NCI-H2171 treated with DMSO at 0.1 percent for 48 hours (cell line): Measurements from ENCODE around the gene ACTL8.

Experiments used
- DNase-seq: peaks from one replicate; lab custom pipeline; 2025; lab: John Stamatoyannopoulos, UW

Gene ACTL8

GRCh38 chr1:17845583-17845982 is 90.5 kb downstream of the ACTL8 start:
- DNase-seq = no peak

GRCh38 chr1:17846341-17846740 is 91.2 kb downstream of the ACTL8 start:
- no peak for DNase-seq

GRCh38 chr1:17847111-17847510 is 92.0 kb downstream of the ACTL8 start:
- DNase-seq = peak; percentile 69

GRCh38 chr1:17849216-17849615 is 94.1 kb downstream of the ACTL8 start:
- no peak for DNase-seq

GRCh38 chr1:17851056-17851455 is 95.9 kb downstream of the ACTL8 start:
- DNase-seq = no peak

GRCh38 chr1:17852383-17852782 is 97.2 kb downstream of the ACTL8 start:
- no peak for DNase-seq

- DNase-seq = no peak
Measured at GRCh38 chr1:17853241-17853935, 98.3 kb downstream of the ACTL8 start.

GRCh38 chr1:17856496-17857108 is 101.5 kb downstream of the ACTL8 start:
- DNase-seq = no peak

GRCh38 chr1:17857109-17857499 is 102.0 kb downstream of the ACTL8 start:
- DNase-seq = no peak

GRCh38 chr1:17857996-17858395 is 102.9 kb downstream of the ACTL8 start:
- no peak for DNase-seq

GRCh38 chr1:17860812-17861211 is 105.7 kb downstream of the ACTL8 start:
- no peak for DNase-seq

- DNase-seq = peak; percentile 88
Measured at GRCh38 chr1:17861685-17862084, 106.6 kb downstream of the ACTL8 start.

- no peak for DNase-seq
Measured at GRCh38 chr1:17862121-17862520, 107.0 kb downstream of the ACTL8 start.

GRCh38 chr1:17865912-17866739 is 111.0 kb downstream of the ACTL8 start:
- no peak for DNase-seq

- no peak for DNase-seq
Measured at GRCh38 chr1:17866740-17867029, 111.6 kb downstream of the ACTL8 start.

- DNase-seq = no peak
Measured at GRCh38 chr1:17867470-17867869, 112.3 kb downstream of the ACTL8 start.

- no peak for DNase-seq
Measured at GRCh38 chr1:17869815-17870214, 114.7 kb downstream of the ACTL8 start.

GRCh38 chr1:17870679-17871078 is 115.5 kb downstream of the ACTL8 start:
- DNase-seq = no peak

GRCh38 chr1:17873007-17873675 is 118.0 kb downstream of the ACTL8 start:
- DNase-seq = peak; percentile 36

- DNase-seq = no peak
Measured at GRCh38 chr1:17874231-17874630, 119.1 kb downstream of the ACTL8 start.

- no peak for DNase-seq
Measured at GRCh38 chr1:17874710-17875109, 119.6 kb downstream of the ACTL8 start.

GRCh38 chr1:17875171-17875881 is 120.2 kb downstream of the ACTL8 start:
- no peak for DNase-seq
